SK-N-SH treated with all-trans-retinoic acid at 6 μM for 48 hours (cell line): ENCODE measurements around the gene LBX1.

Source experiments
- ATAC-seq: fragments of 200-7000 bp; cut with Tn5 transposase; 3 replicates; pipeline ENCODE4 v1.9.1; 2020; ENCODE audit warnings: mild to moderate bottlenecking, moderate library complexity
- ARNTL ChIP-seq: fragments of 450-650 bp; formaldehyde crosslinking; IDR thresholded peaks from 2 replicates; pipeline ENCODE4 v1.5.0; 2020; ENCODE audit warnings: low read depth, mild to moderate bottlenecking, moderate library complexity, borderline replicate concordance
- BACH2 ChIP-seq: fragments of 250-450 bp; sonication (Bioruptor Pico); IDR thresholded peaks from 2 replicates; pipeline ENCODE4 v1.9.0; 2021; ENCODE audit warnings: mild to moderate bottlenecking, borderline replicate concordance
- CSDC2 ChIP-seq: fragments of 250-450 bp; sonication (Bioruptor Pico); IDR thresholded peaks from 2 replicates; pipeline ENCODE4 v1.5.0; 2020; ENCODE audit warnings: mild to moderate bottlenecking, moderate library complexity
- CSRNP3 ChIP-seq: fragments of 250-450 bp; sonication (Bioruptor Pico); IDR thresholded peaks from 2 replicates; pipeline ENCODE4 v1.5.1; 2021; ENCODE audit warnings: mild to moderate bottlenecking, moderate library complexity
- ESRRG ChIP-seq: fragments of 250-450 bp; sonication (Bioruptor Pico); IDR thresholded peaks from 2 replicates; pipeline ENCODE4 v1.6.1; 2021; ENCODE audit warnings: mild to moderate bottlenecking
- GLIS3 ChIP-seq: fragments of 250-450 bp; sonication (Bioruptor Pico); IDR thresholded peaks from 2 replicates; pipeline ENCODE4 v1.5.0; 2020; ENCODE audit warnings: mild to moderate bottlenecking, moderate library complexity
- ISL1 ChIP-seq: fragments of 250-450 bp; sonication (Bioruptor Pico); IDR thresholded peaks from 2 replicates; pipeline ENCODE4 v2.1.2; 2022; ENCODE audit warnings: mild to moderate bottlenecking, moderate library complexity
- OSR1 ChIP-seq: fragments of 250-450 bp; sonication (Bioruptor Pico); IDR thresholded peaks from 2 replicates; pipeline ENCODE4 v1.8.0; 2022; ENCODE audit warnings: moderate library complexity, mild to moderate bottlenecking, inconsistent platforms
- PATZ1 ChIP-seq: fragments of 250-450 bp; sonication (Bioruptor Pico); IDR thresholded peaks from 2 replicates; pipeline ENCODE4 v1.8.0; 2020; ENCODE audit warnings: mild to moderate bottlenecking, moderate library complexity, borderline replicate concordance
- POU6F1 ChIP-seq: fragments of 250-450 bp; sonication (Bioruptor Pico); IDR thresholded peaks from 2 replicates; pipeline ENCODE4 v1.8.0; 2021; ENCODE audit warnings: low read depth, mild to moderate bottlenecking, moderate library complexity, borderline replicate concordance
- PPARA ChIP-seq: fragments of 250-450 bp; sonication (Bioruptor Pico); IDR thresholded peaks from 2 replicates; pipeline ENCODE4 v1.5.0; 2020; ENCODE audit warnings: mild to moderate bottlenecking, borderline replicate concordance
- RARB ChIP-seq: fragments of 250-450 bp; sonication (Bioruptor Pico); IDR thresholded peaks from 2 replicates; pipeline ENCODE4 v1.8.0; 2021; ENCODE audit warnings: mild to moderate bottlenecking, moderate library complexity
- TCF4 ChIP-seq: fragments of 250-450 bp; sonication (Bioruptor Pico); IDR thresholded peaks from 2 replicates; pipeline ENCODE4 v1.8.0; 2021; ENCODE audit warnings: mild to moderate bottlenecking, moderate library complexity, borderline replicate concordance
- TOX ChIP-seq: fragments of 250-450 bp; sonication (Bioruptor Pico); IDR thresholded peaks from 2 replicates; pipeline ENCODE4 v1.8.0; 2021; ENCODE audit warnings: mild to moderate bottlenecking, moderate library complexity, borderline replicate concordance
- TSHZ2 ChIP-seq: fragments of 250-450 bp; sonication (Bioruptor Pico); IDR thresholded peaks from 2 replicates; pipeline ENCODE4 v1.5.0; 2020; ENCODE audit warnings: mild to moderate bottlenecking, moderate library complexity
- ZC3H10 ChIP-seq: fragments of 250-450 bp; sonication (Bioruptor Pico); IDR thresholded peaks from 2 replicates; pipeline ENCODE4 v1.5.1; 2021; ENCODE audit warnings: mild to moderate bottlenecking, moderate library complexity
- ZFP3 ChIP-seq: fragments of 250-450 bp; sonication (Bioruptor Pico); IDR thresholded peaks from 2 replicates; pipeline ENCODE4 v1.5.0; 2020; ENCODE audit warnings: mild to moderate bottlenecking, moderate library complexity
- ZFP30 ChIP-seq: fragments of 450-650 bp; formaldehyde crosslinking; IDR thresholded peaks from 2 replicates; pipeline ENCODE4 v1.5.0; 2022; ENCODE audit warnings: mild to moderate bottlenecking, moderate library complexity
- ZNF565 ChIP-seq: fragments of 450-650 bp; formaldehyde crosslinking; conservative IDR thresholded peaks from 2 replicates; pipeline ENCODE4 v1.5.0; 2020; ENCODE audit warnings: low read depth, mild to moderate bottlenecking, moderate library complexity
- ZNF70 ChIP-seq: fragments of 450-650 bp; formaldehyde crosslinking; IDR thresholded peaks from 2 replicates; pipeline ENCODE4 v1.5.0; 2020; ENCODE audit warnings: mild to moderate bottlenecking, moderate library complexity
- ZNF8 ChIP-seq: fragments of 450-650 bp; formaldehyde crosslinking; IDR thresholded peaks from 2 replicates; pipeline ENCODE4 v1.5.0; 2020; ENCODE audit warnings: mild to moderate bottlenecking, moderate library complexity

Gene LBX1

GRCh38 chr10:101272229-101272868 lies 43.1 kb upstream of the LBX1 start:
- peak; percentile 97 for ATAC-seq
- TF ChIP-seq ARNTL (CRISPR knock-in tag) (no peak), ISL1 (CRISPR knock-in tag) (no peak), PATZ1 (CRISPR knock-in tag) (no peak), ZFP30 (CRISPR knock-in tag) (no peak), ZNF70 (no peak), TCF4 (no peak)

GRCh38 chr10:101270763-101271162 lies 41.5 kb upstream of the LBX1 start:
- no peak for ATAC-seq
- TF ChIP-seq ARNTL (CRISPR knock-in tag) (no peak), ZNF565 (CRISPR knock-in tag) (no peak), CSRNP3 (CRISPR knock-in tag) (no peak), ZFP30 (CRISPR knock-in tag) (no peak), TCF4 (no peak), BACH2 (CRISPR knock-in tag) (no peak), TOX (CRISPR knock-in tag) (no peak), CSDC2 (CRISPR knock-in tag) (no peak), TSHZ2 (no peak), RARB (CRISPR knock-in tag) (no peak), ZC3H10 (no peak), ZNF70 (no peak), GLIS3 (CRISPR knock-in tag) (no peak), ZNF8 (CRISPR knock-in tag) (no peak), ZFP3 (CRISPR knock-in tag) (no peak), PATZ1 (CRISPR knock-in tag) (no peak), OSR1 (no peak)
- TF ChIP-seq, all 23 proteins: peak for 0

- ATAC-seq, result no peak
- TF ChIP-seq POU6F1 (no peak), RARB (CRISPR knock-in tag) (no peak), ESRRG (CRISPR knock-in tag) (no peak), ISL1 (CRISPR knock-in tag) (no peak), ZFP3 (CRISPR knock-in tag) (no peak), ZNF565 (CRISPR knock-in tag) (no peak), PPARA (CRISPR knock-in tag) (no peak), TOX (CRISPR knock-in tag) (no peak), CSRNP3 (CRISPR knock-in tag) (no peak), TSHZ2 (no peak), PATZ1 (CRISPR knock-in tag) (no peak)
These were observed 38.5 kb upstream of the LBX1 start for GRCh38 chr10:101267776-101268175.
